H1 (cell line): ENCODE results near the gene PRSS22. TPM values are rescaled to one million over a fixed set of nuclear protein-coding genes. Genes with fewer than 3 reads are reported as not detected.

Experiments
- BACH1 ChIP-seq: IDR thresholded peaks from 2 replicates; pipeline ENCODE4 v1.6.1; 2012; ENCODE audit warnings: low read length, improper control_type of control experiment
- BCL11A ChIP-seq, 2 experiments: IDR thresholded peaks; one replicate each; pipeline ENCODE4 v1.6.1; 2011; ENCODE audit warnings: low read depth in 2 of 2, low read length in 2 of 2, mild to moderate bottlenecking in 2 of 2
- E2F6 ChIP-seq: IDR thresholded peaks from 2 replicates; pipeline ENCODE4 v1.6.1; 2012; ENCODE audit warnings: inconsistent platforms
- EGR1 ChIP-seq: IDR thresholded peaks from 2 replicates; pipeline ENCODE4 v1.6.1; 2011; ENCODE audit warnings: low read depth, low read length, borderline replicate concordance
- GTF2F1 ChIP-seq: IDR thresholded peaks from 2 replicates; pipeline ENCODE4 v1.6.1; 2012; ENCODE audit warnings: low read depth, low read length, improper control_type of control experiment, borderline replicate concordance
- RNF2 ChIP-seq: fragments of 200-900, 300-1000 bp; sonication (generic); IDR thresholded peaks from 2 replicates; pipeline ENCODE4 v1.7.1; 2016; ENCODE audit warnings: borderline replicate concordance, low read depth, mild to moderate bottlenecking, antibody characterized with exemption, low read length; ENCODE audit not compliant: poor library complexity, severe bottlenecking; ENCODE audit errors: missing control alignments
- TEAD4 ChIP-seq: IDR thresholded peaks from 2 replicates; pipeline ENCODE4 v1.6.1; 2012; ENCODE audit warnings: low read depth, low read length, inconsistent platforms, mixed read lengths
- polyA plus RNA-seq, 7 experiments: library from polyadenylated mRNA; depleted of rRNA in 3 of 7; stranded (reverse) in 5 of 7; unstranded in 2 of 7; fragments of >200 nt in 5 of 7; fragments of 200-250 nt in 2 of 7; gene quantifications; 1 replicate in 5 of 7; 2 replicates in 1 of 7; 4 replicates in 1 of 7; pipeline versions ENCODE4 v1.2.1 to v1.2.3, GENCODE V29; 2011 to 2013; ENCODE audit warnings: missing spikeins in 2 of 7, mixed read lengths in 2 of 7
- total RNA-seq: library from RNA; stranded (reverse); fragmentation: NEBNext Ultra II Directional; extraction: Animal tissue kit (Norgen Biotek cat#: 25700); gene quantifications from 2 replicates; pipeline ENCODE4 v1.2.1, GENCODE V29; 2021

Gene PRSS22
- total and polyA plus RNA-seq, 2 of the 8 experiments (the other 6 are each of a cell fraction or from before 2014, with no cell fraction given) = 4.0 to 4.4 TPM

- TF ChIP-seq EGR1 (no peak), TEAD4 (no peak), BCL11A (IDR thresholded peaks at IDR 0.05; ENCODE audit: low read depth in 2 of 2, low read length in 2 of 2) (no peak), RNF2 (no peak), E2F6 (no peak), GTF2F1 (no peak), BACH1 (no peak)
Measured at GRCh38 chr16:2819939-2820835, 37.8 kb downstream of the PRSS22 start (continued).
